COLO829 (cell line): ENCODE results near the gene FBXW8.

Experiments used
- DNase-seq: peaks from one replicate; pipeline ENCODE4 v3.0.0; 2012; ENCODE audit warnings: low spot score

Gene FBXW8

DNA sequence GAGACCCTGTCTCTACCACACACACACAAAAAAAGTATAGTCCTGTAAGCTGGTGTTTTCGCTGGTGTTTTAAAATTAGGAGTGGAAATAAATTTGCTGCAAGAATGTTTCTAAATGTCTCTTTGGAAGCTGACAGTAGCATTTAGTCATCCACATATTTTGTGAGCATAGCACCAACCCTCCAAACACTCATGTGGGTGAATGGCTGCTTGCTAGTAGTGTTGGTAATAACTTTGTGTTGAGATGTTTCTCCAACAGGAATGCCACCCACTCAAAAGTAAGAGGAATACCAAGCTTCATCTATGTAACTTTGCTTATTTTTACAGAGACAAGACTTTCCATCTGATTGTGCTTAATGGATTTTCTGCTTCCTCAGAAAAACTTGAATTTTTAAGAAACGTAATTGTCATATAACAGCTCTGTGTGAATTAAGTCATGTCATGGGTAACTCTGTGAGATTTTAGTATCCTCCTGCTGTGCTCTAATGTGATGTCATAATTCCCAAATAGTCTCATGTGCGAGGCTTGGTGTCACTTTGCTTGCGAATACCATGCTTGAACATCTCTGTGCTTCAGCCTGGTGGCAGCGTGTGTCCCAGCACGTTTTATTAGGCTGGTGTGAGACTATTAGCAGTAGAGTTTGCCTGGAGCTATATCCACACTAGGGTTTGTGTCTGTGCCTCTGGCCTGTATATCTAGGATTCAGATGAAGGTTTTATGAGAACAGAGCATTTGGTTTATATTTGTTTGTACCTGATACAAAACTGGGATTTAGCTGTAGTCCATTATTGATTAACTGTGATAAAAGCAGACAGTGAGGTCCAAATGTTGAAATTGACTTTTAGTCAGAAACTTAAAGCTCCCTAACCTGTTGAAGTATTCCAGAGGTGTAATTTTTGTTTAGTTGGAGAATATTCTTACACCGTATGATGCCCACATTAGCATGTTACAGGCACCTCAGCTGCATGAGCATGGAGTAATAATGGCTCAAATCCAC, 80.5 kb downstream of the FBXW8 start:
- no peak for DNase-seq

DNA sequence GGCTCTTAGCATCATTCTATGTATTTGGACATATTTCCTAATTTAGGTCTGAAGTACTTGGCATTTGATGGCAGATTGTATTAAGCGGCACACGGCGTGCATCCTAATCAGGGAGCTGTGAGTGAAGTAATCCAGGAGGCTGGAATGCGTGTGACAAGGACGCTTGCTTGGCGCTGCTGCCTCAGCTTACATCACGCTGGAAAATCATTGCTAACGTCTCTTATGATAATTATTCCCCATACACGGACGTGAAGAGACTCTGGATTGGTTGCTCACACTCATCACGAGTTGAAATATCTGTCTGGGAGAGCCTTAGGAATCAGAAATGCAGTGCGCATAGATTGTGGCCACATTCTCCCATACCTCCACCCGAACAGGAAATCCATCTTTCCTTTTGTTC, 85.3 kb downstream of the FBXW8 start:
- DNase-seq = no peak

DNA sequence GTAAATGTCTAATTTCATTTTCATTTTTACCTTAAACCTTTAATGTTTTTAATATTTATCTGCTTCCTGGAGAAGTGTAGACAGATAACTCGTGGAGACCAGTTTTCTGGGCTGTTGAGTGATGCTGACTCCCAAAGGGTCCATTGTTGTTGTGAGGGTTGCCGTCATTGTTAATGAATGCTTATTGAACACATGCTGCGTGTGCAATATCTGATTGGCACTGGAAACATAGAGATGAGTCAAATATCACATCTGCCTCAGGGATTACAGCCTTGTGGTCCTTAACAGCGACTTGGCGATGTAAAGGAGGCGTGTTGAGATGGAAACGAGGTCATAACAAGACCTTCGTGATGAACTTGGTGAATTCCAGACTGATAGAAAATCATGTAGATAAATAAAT, 85.9 kb downstream of the FBXW8 start:
- no peak for DNase-seq

DNA sequence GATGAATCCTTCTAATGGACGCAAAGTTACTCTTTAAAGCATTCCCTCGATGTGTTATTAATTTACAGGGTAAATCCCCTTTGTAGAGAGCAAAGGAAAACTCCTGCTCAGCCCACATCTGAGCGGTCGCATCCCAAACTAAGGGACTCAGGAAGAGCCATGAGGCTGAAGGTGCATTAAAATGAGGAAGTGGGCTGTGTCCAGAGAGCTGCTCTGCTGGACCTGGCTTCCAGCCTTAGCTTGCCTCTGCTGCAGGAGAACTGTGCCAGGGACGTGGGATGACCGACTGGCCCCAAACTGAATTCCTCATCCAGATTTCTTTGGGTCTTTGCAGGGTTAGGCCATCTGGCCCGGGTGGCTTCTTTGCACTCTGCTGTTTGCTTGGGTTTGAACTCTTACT, 88.3 kb downstream of the FBXW8 start:
- DNase-seq = no peak

DNA sequence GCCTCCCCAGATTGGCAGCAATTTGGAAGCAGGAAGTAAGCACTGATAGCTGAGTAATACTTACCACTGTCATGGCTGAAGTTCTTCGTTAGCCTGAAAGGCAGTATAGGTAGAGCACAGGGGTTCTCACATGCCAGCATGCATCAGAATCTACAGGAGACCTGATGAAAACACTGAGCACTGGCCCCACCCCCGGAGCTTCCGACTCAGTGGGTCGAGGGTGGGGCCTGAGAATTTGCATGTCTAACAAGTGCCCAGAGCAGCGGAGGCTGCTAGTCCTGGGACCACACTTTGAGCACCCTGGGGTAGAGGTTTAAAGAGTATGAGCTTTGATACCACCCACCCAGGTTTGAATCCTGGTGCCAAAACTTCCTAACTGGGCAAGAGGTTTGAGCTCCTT, 89.6 kb downstream of the FBXW8 start:
- no peak for DNase-seq

DNA sequence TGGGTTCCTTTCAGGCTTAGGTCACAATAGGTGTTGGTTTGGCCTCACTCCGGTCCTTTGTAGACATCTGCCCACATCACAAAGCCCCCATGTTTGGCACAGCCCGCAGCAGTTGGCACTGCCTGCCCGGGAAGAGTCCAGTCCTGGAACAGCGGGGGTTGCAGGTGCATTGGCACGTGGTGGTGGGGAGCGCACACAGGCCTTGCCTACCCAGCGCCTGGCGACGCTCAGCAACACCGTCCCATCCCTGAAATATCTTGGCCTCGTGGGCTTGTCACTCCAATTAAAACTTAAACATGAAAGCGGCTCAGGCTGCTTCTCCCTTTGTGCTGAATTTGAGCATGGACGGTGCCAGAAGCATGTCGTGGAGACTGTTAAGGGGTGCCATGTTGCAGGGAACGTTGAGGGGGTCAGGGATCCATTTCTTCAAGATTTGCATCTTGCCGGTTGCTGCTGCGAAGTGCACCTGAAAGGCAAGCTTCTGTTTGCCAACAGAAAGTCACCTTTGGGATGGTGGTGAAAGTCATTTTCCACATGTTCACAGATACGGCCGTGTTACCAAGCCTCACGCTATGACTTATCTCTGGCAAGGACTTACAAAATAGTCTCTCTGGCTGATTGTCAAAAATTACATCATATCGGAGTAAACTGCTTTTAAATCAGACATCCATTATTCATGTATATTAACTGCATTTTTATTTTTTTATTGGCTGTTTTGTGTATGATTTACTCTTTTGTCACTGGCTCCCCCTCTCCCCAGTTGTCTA, 91.5 kb downstream of the FBXW8 start:
- no peak for DNase-seq

DNA sequence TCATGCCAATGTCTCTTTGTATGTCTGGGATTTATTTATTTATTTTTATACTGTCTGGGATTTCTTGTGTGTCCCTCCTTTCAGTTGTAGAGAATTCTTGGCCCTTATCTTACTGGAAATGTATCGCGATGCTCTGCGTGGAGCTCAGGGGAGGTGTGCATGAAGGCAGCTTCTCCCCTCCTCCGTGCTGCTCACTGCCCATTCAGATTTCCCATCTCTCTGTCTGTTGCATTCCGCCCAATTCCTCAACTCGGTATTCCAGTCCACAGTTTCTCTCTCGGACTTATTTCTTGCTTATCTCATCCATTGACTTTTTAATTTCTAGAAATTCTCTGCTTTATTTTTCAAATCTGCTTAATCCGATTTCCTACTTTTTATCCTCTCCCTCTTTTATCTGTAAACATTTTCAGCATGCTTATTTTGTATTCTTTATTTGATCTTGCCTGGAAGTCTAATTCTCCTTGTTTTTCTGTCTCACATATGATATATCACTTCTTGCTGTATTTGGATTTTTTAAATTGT, 93.2 kb downstream of the FBXW8 start:
- DNase-seq = no peak

DNA sequence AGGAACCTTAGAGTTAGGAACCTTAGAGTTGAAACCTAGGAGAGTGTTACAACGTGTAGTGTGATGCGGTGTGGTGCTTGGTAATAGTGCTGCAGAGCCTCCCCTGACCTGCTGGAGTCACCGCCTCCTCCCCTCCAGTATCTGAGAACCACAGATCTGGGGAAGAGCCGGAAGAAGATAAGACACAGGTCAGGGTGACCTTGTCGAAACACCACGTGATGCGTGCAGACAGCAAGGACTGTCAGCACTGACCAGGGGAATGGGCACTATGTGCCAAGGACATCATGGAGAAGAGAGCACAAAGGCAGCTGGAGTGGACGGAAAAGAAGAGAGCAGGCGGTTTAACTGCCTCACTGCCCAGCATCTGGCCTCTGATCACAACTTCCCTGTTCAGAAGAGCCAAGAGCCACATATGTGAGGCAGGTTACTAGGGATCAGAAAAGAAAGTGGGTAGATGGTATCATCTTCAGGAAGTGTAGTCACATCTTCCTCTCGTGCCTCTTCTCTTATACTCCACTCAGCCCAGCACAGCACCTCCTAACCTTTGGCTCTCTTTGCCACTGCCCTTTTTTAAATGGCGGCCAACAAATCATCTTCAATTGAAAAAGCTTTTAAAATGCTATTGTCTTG, 94.8 kb downstream of the FBXW8 start:
- DNase-seq = no peak

DNA sequence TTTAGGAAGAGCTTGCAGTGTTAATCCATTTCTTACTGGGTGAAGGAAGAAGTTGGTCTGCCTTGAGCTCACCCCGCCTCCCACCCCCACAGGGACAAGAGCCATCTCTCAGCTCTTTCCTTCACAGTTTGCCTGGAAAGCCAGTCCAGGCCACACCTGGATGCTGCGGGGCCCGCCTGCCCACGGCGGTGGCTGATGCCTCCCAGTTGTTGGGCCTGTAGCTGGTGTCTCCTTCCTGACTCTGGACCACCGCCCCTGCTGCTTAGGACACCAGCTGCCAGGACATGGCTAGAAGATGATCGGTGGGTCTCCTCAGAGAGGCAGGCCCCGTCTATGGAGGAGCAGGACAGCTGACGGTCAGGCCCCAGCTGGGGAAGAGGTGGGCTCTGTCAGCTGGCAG, 95.6 kb downstream of the FBXW8 start:
- no peak for DNase-seq

DNA sequence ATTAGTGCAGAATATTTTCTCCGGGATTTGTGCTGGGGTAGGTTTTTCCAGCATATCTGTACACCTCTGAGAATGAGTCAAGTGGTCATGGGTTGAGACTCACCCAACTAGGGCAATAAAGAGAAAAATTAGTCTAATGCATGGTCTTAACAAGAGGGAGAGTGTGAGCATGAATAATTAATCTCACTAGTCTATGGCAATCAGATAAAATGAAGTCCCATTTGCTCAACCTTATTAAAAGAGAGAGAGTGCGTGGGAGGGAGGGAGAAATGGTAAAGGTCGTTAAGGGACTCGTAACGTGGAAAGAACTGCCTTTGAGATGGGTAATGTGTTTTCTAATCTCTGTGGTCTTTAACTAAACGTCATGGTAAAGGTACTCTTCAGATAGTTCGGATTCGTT, 96.8 kb downstream of the FBXW8 start:
- no peak for DNase-seq

DNA sequence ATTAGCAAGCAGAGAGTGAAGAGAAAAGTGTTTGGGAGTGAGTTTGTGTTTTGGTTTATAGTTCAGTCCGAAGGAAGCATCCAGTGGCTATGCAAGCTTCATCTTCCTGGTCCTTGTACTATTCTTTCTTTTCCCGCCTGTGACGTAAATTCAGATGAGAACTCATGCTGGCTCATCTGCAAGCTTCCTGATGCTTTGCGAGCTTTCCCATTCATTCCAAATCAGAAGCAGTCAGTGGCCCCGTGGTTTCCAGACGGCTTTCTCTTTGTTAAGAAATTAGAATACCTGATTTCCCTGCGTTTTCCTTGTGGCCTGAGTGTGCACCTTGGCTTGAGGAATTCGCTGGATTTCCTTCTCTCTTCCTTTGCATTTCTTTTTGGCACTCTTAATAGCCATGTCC, 99.0 kb downstream of the FBXW8 start:
- DNase-seq = no peak

DNA sequence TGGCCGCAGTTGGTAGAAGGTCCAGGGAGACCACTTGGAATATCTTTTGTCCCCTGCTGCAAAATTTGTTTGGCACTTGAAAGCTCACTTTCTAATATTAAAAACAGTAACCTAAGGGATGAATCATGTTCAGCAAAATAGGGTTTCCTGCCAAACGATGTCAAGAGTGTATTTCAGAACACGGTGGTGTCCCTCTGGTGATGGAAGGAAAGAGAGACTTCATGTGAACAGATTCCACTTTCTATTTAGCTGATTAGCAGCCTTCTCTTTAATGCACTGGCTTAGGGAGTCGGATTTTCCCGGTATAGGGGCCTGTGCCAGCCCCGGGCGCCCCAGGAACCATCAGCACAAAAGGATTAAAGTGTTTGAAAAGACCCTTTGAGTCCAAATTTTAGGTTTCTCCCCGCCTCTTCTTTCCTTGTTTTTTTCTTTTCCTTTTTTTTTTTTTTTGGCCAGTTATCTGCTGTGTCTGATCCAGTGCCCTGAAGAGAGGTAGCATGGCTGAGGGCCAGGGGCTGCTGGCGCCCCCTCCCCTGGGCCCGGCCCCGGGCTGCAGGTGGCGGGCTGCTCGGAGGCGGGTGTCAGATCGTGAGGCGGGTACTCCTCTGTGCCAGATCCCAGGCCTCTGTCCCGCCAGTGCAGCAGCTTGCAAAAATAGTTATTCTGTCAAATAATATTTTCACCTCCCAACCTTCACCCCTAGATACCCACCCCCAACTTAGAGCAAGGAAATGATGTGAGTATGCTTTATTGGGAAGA, 100.1 kb downstream of the FBXW8 start:
- DNase-seq = no peak

DNA sequence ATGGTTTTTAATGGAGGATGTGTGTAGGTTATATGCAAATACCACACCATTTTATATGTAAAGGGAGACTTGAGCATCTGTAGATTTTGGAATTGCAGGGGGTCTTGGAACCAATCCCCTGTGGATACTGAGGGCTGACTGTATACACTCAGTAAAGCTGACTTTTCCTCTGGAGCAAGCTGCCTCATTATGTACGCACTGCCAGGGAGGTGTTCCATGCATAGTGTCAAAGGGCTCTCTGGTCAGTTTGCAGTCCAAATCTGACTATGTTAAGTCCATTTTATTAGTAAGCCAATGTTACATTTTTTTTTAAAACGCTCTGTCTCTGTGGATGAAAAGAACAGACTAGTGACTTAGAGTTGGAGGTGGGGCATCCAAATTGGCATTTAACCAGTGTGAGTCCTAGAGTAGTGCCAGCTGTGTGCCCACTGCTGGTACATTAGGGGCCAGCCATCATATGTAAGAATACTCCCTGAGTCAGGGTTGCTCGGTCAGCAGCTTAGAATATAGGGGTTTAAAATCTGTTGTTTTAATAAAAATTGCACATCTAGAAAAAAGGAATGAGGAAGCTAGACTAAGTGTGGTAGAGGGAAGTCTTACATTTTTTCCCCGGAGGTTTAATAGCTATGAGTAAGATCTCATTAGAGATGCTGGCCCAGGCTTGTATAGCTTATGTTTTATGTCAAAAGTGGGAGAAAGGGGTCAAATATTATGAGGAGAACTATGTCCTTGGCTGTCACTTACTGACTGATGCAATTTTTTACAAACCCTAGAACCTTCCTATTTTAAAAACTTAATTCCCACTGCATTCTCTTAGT, 101.4 kb downstream of the FBXW8 start:
- DNase-seq = no peak

DNA sequence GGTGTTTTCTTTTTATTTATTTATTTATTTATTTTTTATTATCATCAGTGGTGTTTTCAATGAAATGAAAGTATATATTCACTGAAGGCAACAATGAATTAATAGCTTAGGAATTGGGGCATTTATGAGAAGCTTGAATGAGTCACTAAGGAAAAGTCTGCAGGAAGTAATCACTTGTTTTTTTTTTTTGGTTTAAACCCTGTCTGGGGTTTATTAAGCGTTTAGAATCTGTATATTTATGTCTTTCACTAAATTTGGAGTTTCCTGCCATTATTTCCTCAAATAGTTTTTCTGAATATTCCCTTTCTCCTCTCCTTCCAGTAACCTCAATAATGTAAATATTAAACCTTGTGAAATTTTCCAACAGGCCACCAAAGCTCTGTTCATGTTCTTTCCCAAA, 103.0 kb downstream of the FBXW8 start:
- no peak for DNase-seq

DNA sequence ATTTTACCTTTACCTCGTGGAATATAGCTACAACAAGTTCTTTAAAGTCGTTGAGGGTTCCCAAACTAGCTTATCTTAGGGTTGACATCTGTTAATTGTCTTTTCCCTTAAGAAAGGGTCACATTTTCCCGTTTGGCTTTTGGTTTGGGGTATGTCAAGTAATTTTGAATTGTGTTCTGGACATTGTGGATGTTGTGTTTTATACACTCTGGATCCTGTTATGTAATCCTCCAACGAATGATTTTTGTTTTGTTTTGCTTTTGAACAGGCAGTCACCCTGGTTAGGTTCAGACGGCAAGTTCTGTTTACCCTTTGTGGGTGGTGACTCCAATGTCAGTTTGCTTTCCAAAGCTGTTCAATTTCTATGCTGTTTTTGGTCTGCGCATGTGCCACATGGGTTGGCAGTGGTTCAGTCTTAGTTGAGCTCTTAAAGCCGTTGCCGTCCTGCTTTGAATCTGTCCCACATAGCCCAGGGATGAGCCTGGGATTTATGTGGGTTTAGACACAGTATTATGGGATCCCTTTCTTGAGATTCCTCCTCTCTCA, 103.7 kb downstream of the FBXW8 start:
- DNase-seq = no peak

DNA sequence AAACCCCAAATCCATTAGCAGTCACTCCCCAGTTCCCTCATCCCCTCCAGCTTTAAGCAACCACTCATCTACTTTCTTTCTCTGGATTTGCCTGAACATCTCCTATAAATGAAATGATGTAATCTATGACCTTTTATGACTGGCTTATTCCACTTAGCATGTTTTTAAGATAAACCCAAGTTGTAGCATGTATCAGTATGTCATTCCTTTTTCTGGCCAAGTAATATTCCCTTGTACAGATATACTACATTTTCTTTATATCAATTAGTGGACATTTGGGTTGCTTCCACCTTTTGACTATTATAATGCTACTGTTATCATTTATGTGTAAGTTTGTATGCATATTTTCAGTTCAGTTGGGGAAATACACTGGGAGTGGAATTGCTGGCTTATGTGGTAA, 105.1 kb downstream of the FBXW8 start:
- DNase-seq = no peak

DNA sequence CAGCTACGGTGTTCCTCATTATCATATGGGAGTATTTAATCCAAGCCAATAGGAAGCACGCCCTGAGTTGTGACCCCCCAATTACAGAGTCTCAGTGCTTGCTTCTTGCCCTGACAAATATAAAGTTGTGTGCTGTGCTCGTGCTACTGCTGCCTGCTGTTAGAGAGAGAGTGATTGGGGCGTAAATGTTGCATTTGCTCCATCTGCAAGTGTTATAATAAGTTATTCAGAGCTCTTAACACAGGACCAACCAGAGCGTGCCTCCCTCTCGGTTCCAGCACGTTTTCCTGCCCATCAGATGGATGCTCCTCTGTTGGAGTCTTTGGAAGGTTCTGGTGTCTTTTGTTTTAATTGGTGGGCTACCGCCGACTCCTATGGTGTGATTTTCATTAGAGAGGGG, 107.1 kb downstream of the FBXW8 start:
- no peak for DNase-seq

DNA sequence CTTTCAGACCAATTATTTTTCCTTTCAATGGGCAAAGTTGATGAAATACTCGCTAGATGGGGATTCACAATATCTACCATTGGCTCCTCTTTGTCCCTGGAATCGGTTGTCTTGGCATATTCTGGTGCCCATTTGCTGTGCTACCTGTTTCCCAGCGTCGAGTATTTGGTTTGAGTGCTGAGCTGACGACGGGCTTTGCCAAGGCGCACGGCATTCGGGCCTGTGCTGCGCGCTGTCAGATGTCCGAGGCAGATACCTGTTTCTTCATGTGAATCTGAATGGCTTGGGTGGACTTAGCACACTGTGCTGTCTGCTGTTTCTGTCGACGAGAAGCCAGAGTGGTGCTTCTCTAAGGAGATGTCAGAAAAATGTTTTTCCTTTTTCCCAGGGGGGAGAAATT, 107.5 kb downstream of the FBXW8 start:
- DNase-seq = no peak

DNA sequence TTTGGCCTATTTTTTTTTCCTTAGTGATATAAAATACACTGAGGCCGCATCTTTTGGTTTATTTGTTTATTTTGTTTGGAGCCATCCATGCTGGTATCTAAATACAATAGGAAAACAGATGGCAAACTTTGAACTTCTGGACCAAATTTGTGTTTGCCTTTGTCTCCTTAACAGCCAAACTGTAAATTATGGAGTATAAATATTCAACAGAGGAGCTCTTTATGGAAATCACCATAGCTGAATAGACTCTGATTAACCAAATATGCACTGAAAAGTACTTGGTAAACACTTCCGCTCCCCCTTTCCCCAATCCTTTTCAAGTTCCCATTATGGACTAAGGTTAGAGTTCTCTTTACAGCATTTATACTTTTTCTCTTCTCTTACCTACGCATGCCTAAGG, 107.9 kb downstream of the FBXW8 start:
- DNase-seq = no peak

DNA sequence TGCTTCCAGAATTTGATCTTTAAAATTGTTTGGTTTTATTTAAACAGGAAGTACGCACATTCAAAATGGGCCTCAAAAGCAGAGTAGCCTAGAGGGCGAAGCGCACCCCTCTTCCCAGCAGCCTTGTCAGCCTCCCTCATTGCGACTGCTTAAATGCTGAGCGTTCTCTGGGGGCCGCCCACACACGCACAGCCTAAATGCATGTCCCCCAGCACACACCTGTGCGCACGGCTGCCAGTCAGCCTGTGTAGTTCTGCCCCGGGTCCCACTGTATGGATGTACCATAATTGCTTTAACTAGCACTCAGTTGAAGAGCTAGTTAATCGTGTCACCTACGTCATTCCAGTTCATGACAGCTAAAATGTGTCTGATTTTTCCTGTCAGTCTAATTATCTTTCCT, 109.1 kb downstream of the FBXW8 start:
- DNase-seq = no peak
